Ascending aorta (tissue), 2 donors: Measurements from ENCODE around the gene IL32. TPM values are rescaled to one million over a fixed set of nuclear protein-coding genes. Genes with fewer than 3 reads are reported as not detected.
A peak's percentile ranks its signal among the peaks of the same experiment; 100 is the strongest.
"Not testable (repeated sequence)": the region's sequence is repeated elsewhere in the genome, so short reads cannot be mapped to it uniquely, and the experiment has no call there.

ENCODE experiments used
- DNase-seq, 2 donors: peaks; one replicate each; pipeline ENCODE4 v3.0.0-alpha.2; 2019; ENCODE audit warnings: low spot score in 2 of 2
- H3K27ac ChIP-seq, 2 donors: fragments of 200-600 bp; sonication (generic); one replicate each; pipeline ENCODE4 v1.5.1; 2016 to 2017; ENCODE audit warnings: mild to moderate bottlenecking in 1 of 2
- H3K27me3 ChIP-seq: fragments of 200-600 bp; sonication (generic); one replicate; pipeline ENCODE4 v1.5.1; 2017
- H3K36me3 ChIP-seq, 2 donors: fragments of 200-600 bp; sonication (generic); one replicate each; pipeline ENCODE4 v1.5.1; 2016
- H3K4me1 ChIP-seq, 2 donors: fragments of 200-600 bp; sonication (generic); one replicate each; pipeline ENCODE4 v1.5.1; 2016 to 2017; ENCODE audit warnings: mild to moderate bottlenecking in 1 of 2
- H3K4me3 ChIP-seq, 2 donors: fragments of 200-600 bp; sonication (generic); one replicate each; pipeline ENCODE4 v1.5.1; 2016 to 2017; ENCODE audit warnings: mild to moderate bottlenecking in 1 of 2
- H3K9me3 ChIP-seq, 2 donors: fragments of 200-600 bp; sonication (generic); one replicate each; pipeline ENCODE4 v1.5.1; 2016
- intact Hi-C: fragments of 100-400 bp; cut with DNase I; formaldehyde crosslinking; loops from one replicate; pipeline ENCODE4 v1.15.1; 2023
- total RNA-seq: library from RNA; depleted of rRNA; stranded (reverse); fragments of >200 nt; gene quantifications from one replicate; pipeline ENCODE4 v1.1.0, GENCODE V29; 2016
- TF ChIP-seq, protein P1 (sequence below), 3 experiments: fragments of 200-600 bp in 2 of 3; fragments of 450-650 bp in 1 of 3; sonication (generic) in 2 of 3; IDR thresholded peaks; one replicate each; pipeline ENCODE4 v1.5.1; 2016 to 2019; ENCODE audit warnings: antibody characterized with exemption in 3 of 3, mild to moderate bottlenecking in 1 of 3, moderate library complexity in 1 of 3

Gene IL32
- total RNA-seq, 1 donor from 2014 or later, result 139 TPM

GRCh38 chr16:3066440-3066748, 954 bp downstream of the IL32 start:
- DNase-seq, result no peak
- Histone ChIP-seq H3K27ac (no peak overlapping the region), H3K9me3 (no peaks in the 10 kb centered on the region), H3K27me3 (no peaks in the 10 kb centered on the region), H3K36me3 (no peaks in the 10 kb centered on the region), H3K4me3 (peak overlapping the region in 1 of 2 donors; percentile 45), H3K4me1 (peaks cover 0 to 5% of the 10 kb centered on the region in 2 donors)
- TF ChIP-seq, protein P1, sequence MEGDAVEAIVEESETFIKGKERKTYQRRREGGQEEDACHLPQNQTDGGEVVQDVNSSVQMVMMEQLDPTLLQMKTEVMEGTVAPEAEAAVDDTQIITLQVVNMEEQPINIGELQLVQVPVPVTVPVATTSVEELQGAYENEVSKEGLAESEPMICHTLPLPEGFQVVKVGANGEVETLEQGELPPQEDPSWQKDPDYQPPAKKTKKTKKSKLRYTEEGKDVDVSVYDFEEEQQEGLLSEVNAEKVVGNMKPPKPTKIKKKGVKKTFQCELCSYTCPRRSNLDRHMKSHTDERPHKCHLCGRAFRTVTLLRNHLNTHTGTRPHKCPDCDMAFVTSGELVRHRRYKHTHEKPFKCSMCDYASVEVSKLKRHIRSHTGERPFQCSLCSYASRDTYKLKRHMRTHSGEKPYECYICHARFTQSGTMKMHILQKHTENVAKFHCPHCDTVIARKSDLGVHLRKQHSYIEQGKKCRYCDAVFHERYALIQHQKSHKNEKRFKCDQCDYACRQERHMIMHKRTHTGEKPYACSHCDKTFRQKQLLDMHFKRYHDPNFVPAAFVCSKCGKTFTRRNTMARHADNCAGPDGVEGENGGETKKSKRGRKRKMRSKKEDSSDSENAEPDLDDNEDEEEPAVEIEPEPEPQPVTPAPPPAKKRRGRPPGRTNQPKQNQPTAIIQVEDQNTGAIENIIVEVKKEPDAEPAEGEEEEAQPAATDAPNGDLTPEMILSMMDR (IDR thresholded peaks at IDR 0.05), result no peak
- intact Hi-C loops, result no loop called here

GRCh38 chr16:3068487-3068886, 3.0 kb downstream of the IL32 start:
- no peaks in the 10 kb centered on the region for H3K9me3 ChIP-seq
- DNase-seq, result no peak
- no peak overlapping the region for H3K27ac ChIP-seq
- TF ChIP-seq, protein P1 (IDR thresholded peaks at IDR 0.05), result no peak
- H3K4me3 ChIP-seq, result no peak overlapping the region
- H3K4me1 ChIP-seq, result peaks cover 0 to 5% of the 10 kb centered on the region in 2 donors
- H3K36me3 ChIP-seq, result no peaks in the 10 kb centered on the region
- no peaks in the 10 kb centered on the region for H3K27me3 ChIP-seq
- intact Hi-C loops, result no loop called here

DNA sequence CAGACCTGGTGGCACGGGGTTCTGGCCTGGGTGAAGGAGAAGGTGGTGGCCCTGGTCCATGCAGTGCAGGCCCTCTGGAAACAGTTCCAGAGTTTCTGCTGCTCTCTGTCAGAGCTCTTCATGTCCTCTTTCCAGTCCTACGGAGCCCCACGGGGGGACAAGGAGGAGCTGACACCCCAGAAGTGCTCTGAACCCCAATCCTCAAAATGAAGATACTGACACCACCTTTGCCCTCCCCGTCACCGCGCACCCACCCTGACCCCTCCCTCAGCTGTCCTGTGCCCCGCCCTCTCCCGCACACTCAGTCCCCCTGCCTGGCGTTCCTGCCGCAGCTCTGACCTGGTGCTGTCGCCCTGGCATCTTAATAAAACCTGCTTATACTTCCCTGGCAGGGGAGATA, 3.7 kb downstream of the IL32 start:
- DNase-seq, H3K9me3 ChIP-seq, H3K4me3 ChIP-seq, H3K27ac ChIP-seq, H3K27me3 ChIP-seq, intact Hi-C loops, H3K4me1 ChIP-seq, H3K36me3 ChIP-seq: not testable (repeated sequence)

- DNase-seq, result no peak
- H3K27ac ChIP-seq, result no peak overlapping the region
- H3K4me3 ChIP-seq, result no peak overlapping the region
- H3K4me1 ChIP-seq, result no peaks in the 10 kb centered on the region
- no peaks in the 10 kb centered on the region for H3K9me3 ChIP-seq
- no peaks in the 10 kb centered on the region for H3K36me3 ChIP-seq
- H3K27me3 ChIP-seq, result no peaks in the 10 kb centered on the region
- TF ChIP-seq, protein P1 (IDR thresholded peaks at IDR 0.05), result no peak
- intact Hi-C loops, result no loop called here
These were observed 5.2 kb downstream of the IL32 start for GRCh38 chr16:3070608-3071111.

- no peaks in the 10 kb centered on the region for H3K36me3 ChIP-seq
- TF ChIP-seq, protein P1 (IDR thresholded peaks at IDR 0.05), result no peak
- H3K4me1 ChIP-seq, result no peaks in the 10 kb centered on the region
- no peak overlapping the region for H3K27ac ChIP-seq
- DNase-seq, result no peak
- intact Hi-C loops, result no loop called here
- no peaks in the 10 kb centered on the region for H3K27me3 ChIP-seq
- no peak overlapping the region for H3K4me3 ChIP-seq
- no peaks in the 10 kb centered on the region for H3K9me3 ChIP-seq
These were observed 6.2 kb downstream of the IL32 start for GRCh38 chr16:3071655-3072054.

DNA sequence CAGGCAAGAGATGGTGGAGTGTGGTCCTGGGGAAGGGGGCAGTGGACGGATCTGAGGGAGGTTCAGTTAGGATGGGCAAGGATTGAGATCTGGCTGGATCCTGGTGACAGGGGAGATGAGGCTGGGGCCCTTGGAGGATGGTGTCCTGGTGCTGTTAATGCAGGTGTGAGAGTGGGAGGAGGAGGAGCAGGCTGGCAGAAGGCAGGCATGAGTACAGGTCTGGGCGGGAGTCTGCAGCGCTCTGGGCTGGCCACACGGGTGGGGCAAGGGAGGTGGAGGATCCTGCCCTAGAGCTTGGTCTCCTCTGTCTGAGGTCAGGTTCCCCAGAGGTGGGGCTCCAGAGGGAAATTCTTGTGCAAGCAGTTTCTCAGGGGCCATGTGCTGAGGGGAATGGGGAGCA, 6.7 kb downstream of the IL32 start:
- H3K36me3 ChIP-seq, H3K9me3 ChIP-seq, DNase-seq, intact Hi-C loops, H3K27ac ChIP-seq, H3K4me1 ChIP-seq, H3K27me3 ChIP-seq, H3K4me3 ChIP-seq: not testable (repeated sequence)

DNA sequence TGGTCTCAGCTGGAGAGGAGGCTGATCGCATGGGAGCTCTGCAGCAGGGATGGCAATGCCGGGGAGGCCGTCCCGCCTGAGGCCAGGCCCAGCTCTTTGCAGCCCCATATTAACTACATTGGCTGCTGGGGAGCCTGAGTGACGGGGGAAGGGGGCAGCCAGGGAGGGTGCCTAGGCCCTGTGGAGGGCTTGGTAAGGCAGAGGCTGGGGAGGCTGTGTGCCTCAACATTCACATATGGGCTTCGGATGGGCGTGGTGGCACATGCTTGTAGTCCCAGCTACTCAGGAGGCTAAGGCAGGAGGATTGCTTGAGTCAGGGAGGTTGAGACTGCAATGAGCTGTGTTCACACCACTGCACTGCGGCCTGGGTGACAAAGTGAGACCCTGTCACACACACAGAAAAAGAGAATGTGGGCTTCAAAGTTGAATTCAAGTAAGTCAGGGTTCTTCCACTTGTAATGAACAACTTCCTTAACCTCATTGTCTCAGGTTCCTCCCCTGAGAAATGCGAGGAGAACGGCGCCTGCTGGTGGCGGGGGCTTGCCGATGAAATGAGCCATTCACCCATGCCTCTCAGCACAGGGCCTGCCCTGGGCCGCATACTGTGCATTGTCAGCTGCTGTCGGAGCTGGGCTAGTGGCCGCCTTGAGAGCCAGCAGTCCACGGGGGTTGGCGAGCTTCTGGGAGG, 7.3 kb downstream of the IL32 start:
- H3K36me3 ChIP-seq, H3K27ac ChIP-seq, H3K4me1 ChIP-seq, intact Hi-C loops, H3K9me3 ChIP-seq, H3K27me3 ChIP-seq, H3K4me3 ChIP-seq, DNase-seq: not testable (repeated sequence)
